HCT116 (cell line): ENCODE measurements around the gene TRPM3.

Experiments
- CTCF ChIP-seq, 3 experiments: fragments of 200-600 bp in 1 of 3; sonication (generic) in 1 of 3; IDR thresholded peaks in 2 of 3; conservative IDR thresholded peaks in 1 of 3; 2 replicates each; pipeline ENCODE4 v1.5.1; 2012 to 2017; ENCODE audit warnings: low read depth in 2 of 3, low read length in 2 of 3, antibody characterized with exemption in 1 of 3, borderline replicate concordance in 1 of 3, control low read depth in 1 of 3, mild to moderate bottlenecking in 1 of 3, mixed read lengths in 1 of 3, mixed run types in 1 of 3, moderate library complexity in 1 of 3; ENCODE audit not compliant: insufficient read depth in 1 of 3
- EZH2phosphoT487 ChIP-seq: fragments of 200-600 bp; IDR thresholded peaks from 2 replicates; pipeline ENCODE4 v1.6.1; 2018; ENCODE audit warnings: antibody characterized with exemption, borderline replicate concordance
- MAX ChIP-seq: IDR thresholded peaks from 2 replicates; pipeline ENCODE4 v1.6.1; 2012
- POLR2A ChIP-seq: IDR thresholded peaks from 2 replicates; pipeline ENCODE4 v1.7.0; 2011; ENCODE audit warnings: borderline replicate concordance; ENCODE audit not compliant: insufficient read depth, insufficient read length; ENCODE audit errors: extremely low read depth
- POLR2AphosphoS5 ChIP-seq: IDR thresholded peaks from 2 replicates; pipeline ENCODE4 v1.6.1; 2011; ENCODE audit warnings: mild to moderate bottlenecking, low read depth, low read length, moderate library complexity
- REST ChIP-seq: IDR thresholded peaks from 2 replicates; pipeline ENCODE4 v1.6.1; 2012; ENCODE audit warnings: low read depth
- SP1 ChIP-seq: IDR thresholded peaks from 2 replicates; pipeline ENCODE4 v1.6.1; 2012; ENCODE audit warnings: low read depth
- ZNF274 ChIP-seq: fragments of 200-500 bp; sonication (Bioruptor generic); IDR thresholded peaks from 2 replicates; pipeline ENCODE4 v1.6.1; 2014; ENCODE audit warnings: mild to moderate bottlenecking, low read depth, low read length, inconsistent platforms

DNA sequence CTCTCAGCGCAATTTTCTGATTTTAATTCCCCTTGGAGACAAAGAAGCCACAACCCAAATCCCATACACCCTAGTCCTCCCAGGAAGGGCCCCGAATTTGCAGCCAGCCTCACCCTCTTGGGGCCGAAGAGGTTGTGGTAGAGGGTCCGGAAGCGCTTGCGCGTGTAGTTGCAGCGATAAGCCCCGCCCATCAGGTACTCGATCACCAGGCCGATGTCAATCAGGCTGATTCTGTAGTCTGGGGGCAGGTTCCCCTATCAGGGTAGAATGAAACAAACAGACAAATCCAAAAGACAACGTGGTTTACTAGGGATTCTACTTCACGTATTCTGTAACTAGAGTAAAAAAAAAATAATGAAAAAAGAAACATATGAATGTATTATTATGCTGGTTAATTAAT, 496.3 kb downstream of the TRPM3 start:
- no peak for TF ChIP-seq CTCF (IDR thresholded peaks at IDR 0.05 in 2 of 3, conservative IDR thresholded peaks at IDR 0.05 in 1 of 3; ENCODE audit: borderline replicate concordance in 1 of 3, insufficient read depth in 1 of 3, low read depth in 2 of 3, low read length in 2 of 3)
- TF ChIP-seq REST, result no peak
- no peak for TF ChIP-seq MAX
- TF ChIP-seq EZH2phosphoT487, result no peak
- TF ChIP-seq SP1, result no peak
- no peak for TF ChIP-seq ZNF274
- no peak for TF ChIP-seq POLR2A
- TF ChIP-seq POLR2AphosphoS5, result no peak
